ENCODE results near the gene BRMS1. TPM values are rescaled to one million over a fixed set of nuclear protein-coding genes. Genes with fewer than 3 reads are reported as not detected.
"Not testable (repeated sequence)": the region's sequence is repeated elsewhere in the genome, so short reads cannot be mapped to it uniquely, and the experiment has no call there.

BRMS1 gene
- total RNA-seq, 1 donor from 2014 or later: 37.8 TPM

DNA sequence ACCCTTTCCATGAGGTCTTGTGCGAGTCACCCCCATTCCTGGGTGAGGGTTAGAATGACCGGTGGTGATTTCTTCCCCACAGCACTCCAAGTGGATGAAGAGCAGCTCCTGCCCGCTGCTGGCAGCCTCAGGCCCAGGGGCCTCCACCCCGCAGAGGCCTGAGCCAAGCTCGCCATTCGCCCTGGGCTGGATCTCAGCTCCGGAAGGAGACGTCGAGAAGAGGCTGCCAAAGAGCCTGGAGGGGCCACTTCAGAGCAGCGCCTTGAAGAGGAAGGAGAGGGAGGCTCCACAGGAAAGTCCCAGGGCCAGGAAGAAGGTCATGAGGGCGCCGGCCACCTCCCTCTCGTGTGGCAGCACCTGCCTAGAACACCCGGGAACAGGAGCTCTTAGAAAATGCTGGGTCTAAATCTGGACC lies 18.3 kb upstream of the BRMS1 start:
- H3K4me3 ChIP-seq: no peak overlapping the region
- TF ChIP-seq, protein P1, sequence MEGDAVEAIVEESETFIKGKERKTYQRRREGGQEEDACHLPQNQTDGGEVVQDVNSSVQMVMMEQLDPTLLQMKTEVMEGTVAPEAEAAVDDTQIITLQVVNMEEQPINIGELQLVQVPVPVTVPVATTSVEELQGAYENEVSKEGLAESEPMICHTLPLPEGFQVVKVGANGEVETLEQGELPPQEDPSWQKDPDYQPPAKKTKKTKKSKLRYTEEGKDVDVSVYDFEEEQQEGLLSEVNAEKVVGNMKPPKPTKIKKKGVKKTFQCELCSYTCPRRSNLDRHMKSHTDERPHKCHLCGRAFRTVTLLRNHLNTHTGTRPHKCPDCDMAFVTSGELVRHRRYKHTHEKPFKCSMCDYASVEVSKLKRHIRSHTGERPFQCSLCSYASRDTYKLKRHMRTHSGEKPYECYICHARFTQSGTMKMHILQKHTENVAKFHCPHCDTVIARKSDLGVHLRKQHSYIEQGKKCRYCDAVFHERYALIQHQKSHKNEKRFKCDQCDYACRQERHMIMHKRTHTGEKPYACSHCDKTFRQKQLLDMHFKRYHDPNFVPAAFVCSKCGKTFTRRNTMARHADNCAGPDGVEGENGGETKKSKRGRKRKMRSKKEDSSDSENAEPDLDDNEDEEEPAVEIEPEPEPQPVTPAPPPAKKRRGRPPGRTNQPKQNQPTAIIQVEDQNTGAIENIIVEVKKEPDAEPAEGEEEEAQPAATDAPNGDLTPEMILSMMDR (IDR thresholded peaks at IDR 0.05): no peak
- H3K4me1 ChIP-seq: peaks cover 15% of the 10 kb centered on the region
- no peaks in the 10 kb centered on the region for H3K27me3 ChIP-seq (ENCODE audit: low read depth)
- intact Hi-C loops (cut with DNase I): no loop called here
- peak overlapping the region; percentile 41 for H3K27ac ChIP-seq
- no peaks in the 10 kb centered on the region for H3K9me3 ChIP-seq
- DNase-seq: peak; percentile 86
- no peaks in the 10 kb centered on the region for H3K36me3 ChIP-seq
- peak; percentile 83 to 90 for ATAC-seq

DNA sequence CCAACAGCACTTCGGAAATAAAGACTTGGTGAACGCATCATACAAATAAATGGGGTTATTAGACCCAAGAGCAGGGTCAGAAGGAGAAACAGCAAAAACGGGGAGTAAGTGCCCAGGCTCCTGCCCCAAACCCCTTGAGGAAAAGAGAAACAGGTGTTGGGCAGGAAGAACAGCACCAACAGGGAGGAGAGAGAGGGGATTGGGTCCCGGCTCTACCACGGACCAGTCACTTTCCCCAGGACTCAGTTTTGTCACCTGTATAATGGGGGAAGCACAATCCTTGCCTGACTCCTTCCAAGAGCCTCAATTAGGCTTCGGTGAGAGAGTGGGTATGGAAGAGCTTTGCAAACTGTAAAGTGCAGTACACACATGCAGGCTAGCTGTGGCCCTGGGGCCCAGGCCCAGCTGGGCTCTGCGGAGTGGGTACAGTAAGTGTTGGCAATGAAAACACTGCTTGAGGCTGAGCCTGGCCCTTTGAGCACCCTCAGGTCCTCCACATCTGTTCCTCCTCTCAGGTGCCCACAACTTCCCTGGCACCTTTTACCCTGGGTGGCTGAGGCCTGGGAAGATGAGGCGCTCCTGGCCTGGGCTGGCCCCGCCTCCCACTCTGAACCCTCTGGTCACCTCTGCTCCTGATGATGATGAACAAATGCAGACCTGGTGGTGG lies 17.7 kb upstream of the BRMS1 start:
- H3K4me1 ChIP-seq: peaks cover 15% of the 10 kb centered on the region
- no peaks in the 10 kb centered on the region for H3K36me3 ChIP-seq
- TF ChIP-seq, protein P1 (IDR thresholded peaks at IDR 0.05): no peak
- H3K4me3 ChIP-seq: no peak overlapping the region
- no peaks in the 10 kb centered on the region for H3K9me3 ChIP-seq
- intact Hi-C loops (cut with DNase I): no loop called here
- no peaks in the 10 kb centered on the region for H3K27me3 ChIP-seq (ENCODE audit: low read depth)
- DNase-seq (no peak), ATAC-seq (peak; percentile 37 to 49)
- peak overlapping the region; percentile 41 for H3K27ac ChIP-seq

DNA sequence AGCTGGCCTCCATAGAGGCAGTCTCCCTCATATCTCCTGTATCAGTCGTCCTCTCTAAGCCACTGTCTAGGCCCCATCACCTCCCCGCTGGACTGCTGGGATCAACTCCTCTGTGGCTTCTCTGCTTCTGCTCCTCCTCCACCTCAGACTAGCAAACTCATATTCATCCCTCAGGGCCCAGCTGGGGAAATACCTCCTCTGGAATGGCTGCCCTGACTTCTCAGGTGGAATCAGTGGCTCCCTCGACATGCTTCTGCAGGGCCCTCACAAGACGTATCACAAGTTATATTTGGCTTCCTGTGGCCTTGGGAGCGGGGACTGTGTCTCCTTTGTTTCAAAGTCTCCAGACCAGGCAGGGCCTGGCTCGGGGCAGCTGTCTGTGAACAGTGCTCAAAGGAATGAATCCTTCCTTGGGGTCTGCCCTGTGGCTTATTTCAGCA lies 16.6 kb upstream of the BRMS1 start:
- H3K27me3 ChIP-seq (ENCODE audit: low read depth): no peaks in the 10 kb centered on the region
- TF ChIP-seq, protein P1 (IDR thresholded peaks at IDR 0.05): no peak

DNA sequence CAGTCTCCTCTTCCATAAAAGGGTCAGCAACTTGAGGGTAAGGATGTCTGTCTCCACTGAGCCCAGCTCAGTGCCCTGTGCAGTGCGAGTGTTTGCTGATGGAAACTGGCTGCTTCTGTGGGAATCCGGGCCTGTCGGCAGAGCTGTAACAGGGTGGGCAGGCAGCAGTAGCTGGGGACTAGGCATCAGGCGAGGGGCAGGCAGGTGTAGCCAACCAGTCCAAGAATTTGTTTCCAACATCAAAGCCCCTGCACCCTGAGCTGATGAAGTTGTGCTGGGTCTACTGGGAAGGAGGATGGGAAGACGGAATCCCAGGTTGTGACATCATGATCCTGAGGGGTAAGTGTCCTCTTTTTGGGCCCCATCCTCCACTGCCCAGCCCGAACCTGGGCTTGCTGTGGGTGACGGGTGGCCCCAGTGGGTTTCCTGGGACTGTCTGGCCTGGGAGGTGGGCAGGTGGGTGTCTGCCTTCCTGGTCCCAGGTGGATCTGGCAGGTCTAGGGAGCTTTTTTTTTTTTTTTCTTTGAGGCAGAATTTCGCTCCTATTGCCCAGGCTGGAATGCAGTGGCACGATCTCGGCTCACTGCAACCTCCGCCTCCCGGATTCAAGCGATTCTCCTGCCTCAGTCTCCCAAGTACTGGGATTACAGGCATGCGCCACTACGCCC lies 15.6 kb upstream of the BRMS1 start:
- Histone ChIP-seq H3K4me1 (peaks cover 15% of the 10 kb centered on the region), H3K9me3 (no peaks in the 10 kb centered on the region), H3K27me3 (ENCODE audit: low read depth) (no peaks in the 10 kb centered on the region), H3K4me3 (no peak overlapping the region), H3K36me3 (no peaks in the 10 kb centered on the region), H3K27ac (no peak overlapping the region)
- intact Hi-C loops (cut with DNase I): no loop called here
- TF ChIP-seq, protein P1 (IDR thresholded peaks at IDR 0.05): no peak
- DNase-seq (no peak), ATAC-seq (no peak)

More for the DNA sequence above, 16.6 kb upstream of the BRMS1 start:
- Histone ChIP-seq H3K4me3 (no peak overlapping the region), H3K27ac (no peak overlapping the region), H3K9me3 (no peaks in the 10 kb centered on the region), H3K36me3 (no peaks in the 10 kb centered on the region), H3K4me1 (peaks cover 15% of the 10 kb centered on the region)
- intact Hi-C loops (cut with DNase I): no loop called here
- DNase-seq (no peak), ATAC-seq (no peak)

DNA sequence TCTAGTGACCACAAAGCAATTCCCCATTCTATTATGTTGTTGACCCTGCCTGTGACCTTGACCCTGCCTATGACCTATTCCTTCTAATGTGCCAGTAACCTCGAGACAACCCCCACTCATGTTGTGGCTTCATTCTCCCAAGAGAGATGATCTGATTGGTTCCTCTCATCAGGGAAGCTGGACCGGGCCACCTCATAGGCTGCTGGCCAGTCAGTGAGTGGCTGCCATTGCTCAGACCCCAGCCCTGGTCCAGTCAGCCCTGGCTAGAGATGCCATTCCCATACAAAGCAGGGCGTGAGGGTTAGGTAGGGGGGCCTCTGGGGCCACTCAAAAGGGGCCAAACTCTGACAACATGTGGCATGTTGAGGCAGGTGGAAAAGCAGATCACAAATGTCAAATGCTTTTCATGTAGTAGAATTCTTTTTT lies 14.8 kb upstream of the BRMS1 start:
- H3K27me3 ChIP-seq (ENCODE audit: low read depth): no peaks in the 10 kb centered on the region
- DNase-seq (no peak), ATAC-seq (no peak)

DNA sequence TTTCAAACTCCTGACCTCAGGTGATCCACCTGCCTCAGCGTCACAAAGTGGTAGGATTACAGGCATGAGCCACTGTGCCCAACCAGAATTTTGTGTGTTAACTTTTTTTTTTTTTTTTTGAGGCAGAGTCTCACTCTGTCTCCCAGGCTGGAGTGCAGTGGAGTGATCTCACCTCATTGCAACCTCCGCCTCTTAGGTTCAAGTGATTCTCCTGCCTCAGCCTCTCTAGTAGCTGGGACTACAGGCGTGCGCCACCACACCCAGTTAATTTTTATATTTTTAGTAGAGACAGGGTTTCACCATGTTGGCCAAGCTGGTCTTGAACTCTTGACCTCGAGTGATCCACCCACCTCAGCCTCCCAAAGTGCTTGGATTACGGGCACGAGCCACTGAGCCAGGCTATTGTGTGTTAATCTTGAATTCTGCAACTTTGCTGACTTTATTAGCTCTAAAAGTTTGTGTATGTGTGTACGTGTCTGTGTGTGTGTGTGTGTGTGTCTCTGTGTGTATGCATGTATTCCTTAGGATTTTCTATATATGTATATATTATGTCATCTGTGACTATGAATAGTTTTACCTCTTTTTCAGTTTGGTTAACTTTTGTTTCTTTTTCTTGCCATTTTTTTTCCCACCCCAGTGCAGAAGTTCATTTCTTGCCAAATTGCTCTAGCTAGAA lies 5.8 kb upstream of the BRMS1 start:
- H3K4me3 ChIP-seq; ATAC-seq; H3K27me3 ChIP-seq (ENCODE audit: low read depth); H3K9me3 ChIP-seq; intact Hi-C loops (cut with DNase I); H3K36me3 ChIP-seq: not testable (repeated sequence)
- peak overlapping the region; percentile 2 for H3K27ac ChIP-seq
- peaks cover 16% of the 10 kb centered on the region for H3K4me1 ChIP-seq
- peak; percentile 21 for DNase-seq

More for the DNA sequence above, 14.8 kb upstream of the BRMS1 start:
- Histone ChIP-seq H3K4me1 (peaks cover 15% of the 10 kb centered on the region), H3K4me3 (no peak overlapping the region), H3K9me3 (no peaks in the 10 kb centered on the region), H3K27ac (no peak overlapping the region), H3K36me3 (no peaks in the 10 kb centered on the region)
- TF ChIP-seq, protein P1 (IDR thresholded peaks at IDR 0.05): no peak
- intact Hi-C loops (cut with DNase I): no loop called here
